GM13977 (cell line): ENCODE results near the gene LIMK2.
A peak's percentile ranks its signal among the peaks of the same experiment; 100 is the strongest.
"Not testable (repeated sequence)": the region's sequence is repeated elsewhere in the genome, so short reads cannot be mapped to it uniquely, and the experiment has no call there.

Experiments used
- DNase-seq: peaks from one replicate; pipeline ENCODE4 v3.0.0; 2012; ENCODE audit warnings: low spot score
- CTCF ChIP-seq: IDR thresholded peaks from 2 replicates; pipeline ENCODE4 v1.5.1; 2012; ENCODE audit warnings: mild to moderate bottlenecking, control low read depth; ENCODE audit not compliant: insufficient read depth; ENCODE audit errors: extremely low read depth, missing control alignments
- in situ Hi-C: fragments of 300-500 bp; cut with MboI; formaldehyde crosslinking; loops from one replicate; pipeline ENCODE4 v1.12.0; 2022; ENCODE audit warnings: low sequenced_read_pairs, low pct_unique_long_range_greater_than_20kb, mixed read lengths, inconsistent platforms; ENCODE audit not compliant: unreplicated experiment

Gene LIMK2

GRCh38 chr22:31211862-31212730 is at the start of gene LIMK2:
LIMK2 (plus strand) TSS chr22:31212298; CDS start chr22:31212409, 111 bp downstream.
- DNase-seq: peak; percentile 96
- peak; percentile 95 for TF ChIP-seq CTCF
- in situ Hi-C loops: no loop called here

GRCh38 chr22:31170971-31171370 is 41.1 kb upstream of the LIMK2 start:
- in situ Hi-C loops: no loop called here
- no peak for DNase-seq

GRCh38 chr22:31171734-31172133 is 40.4 kb upstream of the LIMK2 start:
- in situ Hi-C loops, DNase-seq: not testable (repeated sequence)

More at GRCh38 chr22:31170971-31171370, 41.1 kb upstream of the LIMK2 start:
- no peak for TF ChIP-seq CTCF

GRCh38 chr22:31173386-31174145 is 38.5 kb upstream of the LIMK2 start:
- in situ Hi-C loops: no loop called here
- TF ChIP-seq CTCF: no peak
- DNase-seq: no peak

- TF ChIP-seq CTCF: no peak
Observed at GRCh38 chr22:31176923-31177322, 35.2 kb upstream of the LIMK2 start.

GRCh38 chr22:31177420-31178162 is 34.5 kb upstream of the LIMK2 start:
- DNase-seq: no peak
- in situ Hi-C loops: no loop called here
- no peak for TF ChIP-seq CTCF

More at GRCh38 chr22:31176923-31177322, 35.2 kb upstream of the LIMK2 start:
- DNase-seq: no peak
- in situ Hi-C loops: no loop called here
